Measurements from ENCODE around the gene CARMIL1. TPM values are rescaled to one million over a fixed set of nuclear protein-coding genes. Genes with fewer than 3 reads are reported as not detected.

Gene CARMIL1
- total and polyA plus RNA-seq, 2 of the 8 experiments (the other 6 are each of a cell fraction or from before 2014, with no cell fraction given) = 20.3 to 40.4 TPM

DNA sequence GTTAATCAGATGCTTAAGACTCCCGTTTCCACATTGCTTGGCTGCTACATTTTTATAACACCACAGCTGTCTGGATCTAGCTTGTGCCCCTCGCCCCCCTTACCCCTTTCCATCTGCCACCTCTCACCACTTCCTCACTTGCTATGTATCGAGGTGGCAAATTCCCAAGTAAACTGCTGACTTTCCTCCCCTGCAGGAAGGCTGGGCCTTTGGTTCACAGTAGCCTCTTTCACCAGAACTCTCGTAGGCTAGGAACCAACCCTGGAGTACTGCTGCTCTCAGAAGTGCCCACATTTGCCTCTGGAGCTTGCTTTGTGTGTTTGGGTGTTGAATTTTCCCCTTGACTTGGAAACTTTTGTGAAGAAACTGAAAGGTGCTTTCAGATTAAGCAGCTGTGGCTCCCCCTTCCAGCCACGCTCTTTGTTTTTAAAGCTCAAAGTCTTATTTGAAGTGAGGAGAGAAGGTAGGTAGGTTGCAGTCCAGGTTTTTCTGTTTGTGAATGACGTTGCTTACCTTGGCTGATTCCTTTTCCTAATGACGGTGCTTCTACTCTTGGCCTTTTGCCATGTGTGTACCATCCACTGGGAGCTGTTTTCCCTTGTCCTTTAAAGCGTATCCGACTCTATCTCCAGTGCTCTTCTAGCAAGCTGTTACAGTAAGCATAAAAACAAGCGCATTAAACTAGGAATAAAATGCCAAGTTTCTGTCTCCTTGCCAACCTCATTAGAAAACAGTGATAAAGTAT lies 90.4 kb downstream of the CARMIL1 start:
- H2BK120ac ChIP-seq (replicated peaks; ENCODE audit: low read depth, low read length) = no peak overlapping the region
- WGBS, 2 experiments (ENCODE audit: extremely low coverage in 1 of 2, insufficient coverage in 1 of 2, insufficient read length in 1 of 2, insufficient replicate concordance in 2 of 2, low coverage in 1 of 2, low lambda C conversion rate in 2 of 2, missing lambda C conversion rate in 1 of 2) = 80% methylated on average over 10 of the region's 10 CpGs; no CpG with 5 or more reads in 1 of the 2 experiments
- H3K79me2 ChIP-seq (ENCODE audit: control insufficient read depth in 1 of 2, insufficient read depth in 2 of 2, low read length in 2 of 2) = peaks cover 3 to 97% of the 10 kb centered on the region in 2 experiments; a peak in 3 of 4 replicates
- H4K5ac ChIP-seq (ENCODE audit: insufficient read length, low read depth, low read length) = no peak overlapping the region
- H3K9ac ChIP-seq (replicated peaks in 1 of 4; ENCODE audit: extremely low read depth in 1 of 4, low read depth in 3 of 4, low read length in 3 of 4) = no peak overlapping the region
- FAIRE-seq (no peak), DNase-seq (ENCODE audit: low read depth in 1 of 2, low spot score in 2 of 2) (no peak)
- ChIA-PET POLR2A (ENCODE audit: partially characterized antibody) (no interaction called here), CTCF (ENCODE audit: partially characterized antibody) (interaction anchor here (0.8 to 1.9 kb wide), 14 partner anchors 8 to 122 kb away, joined by 3 to 6 read pairs (median 3); no protein-coding TSS in a partner anchor)
- H3K23me2 ChIP-seq (ENCODE audit: low read depth, low read length) = 0 out of 2 replicates have a peak, but pooled peaks cover 3% of the 10 kb centered on the region
- no peak overlapping the region for H2BK15ac ChIP-seq (ENCODE audit: low read length)
- peak overlapping the region; percentile 76; the same call in 1 of the 2 replicates for H2BK5ac ChIP-seq (ENCODE audit: low read depth, low read length)
- no peaks in the 10 kb centered on the region for H3K27me3 ChIP-seq (replicated peaks in 1 of 4; ENCODE audit: control insufficient read depth in 3 of 4, extremely low read depth in 1 of 4, insufficient read depth in 3 of 4, low read length in 3 of 4)
- H3K36me3 ChIP-seq (ENCODE audit: control insufficient read depth in 2 of 4, insufficient read depth in 4 of 4, low read length in 3 of 4) = no peaks in the 10 kb centered on the region
- H2BK12ac ChIP-seq (ENCODE audit: low read depth, low read length) = no peak overlapping the region; the same call in 1 of the 2 replicates
- no peak overlapping the region for H3K23ac ChIP-seq (ENCODE audit: insufficient read length)
- no peaks in the 10 kb centered on the region for H3K9me3 ChIP-seq (ENCODE audit: insufficient read depth in 2 of 2, low read depth in 1 of 2, low read length in 1 of 2)
- H3K4ac ChIP-seq (replicated peaks; ENCODE audit: insufficient read length, low read depth, low read length) = no peak overlapping the region
- peaks cover 0 to 2% of the 10 kb centered on the region in 2 experiments for H4K20me1 ChIP-seq (replicated peaks in 1 of 2; ENCODE audit: control insufficient read depth in 1 of 2, insufficient read depth in 2 of 2, low read length in 2 of 2)
- peaks cover 4 to 23% (median 13%) of the 10 kb centered on the region in 4 experiments; a peak in 6 of 7 replicates for H3K4me1 ChIP-seq (replicated peaks in 1 of 4; ENCODE audit: control insufficient read depth in 3 of 4, insufficient read depth in 4 of 4, low read length in 3 of 4)
- H3K79me1 ChIP-seq (ENCODE audit: low read depth, low read length) = peaks cover 12% of the 10 kb centered on the region; the same call in 1 of the 2 replicates
- 0 out of 2 replicates have a peak overlapping the region, but pooled peaks have one; percentile 70 for H2AK5ac ChIP-seq (ENCODE audit: low read depth, low read length)
- peak overlapping the region; percentile 4 to 19; a peak in 2 of 4 replicates for H3K4me2 ChIP-seq (ENCODE audit: insufficient read depth in 1 of 2, low read depth in 2 of 2, low read length in 2 of 2)
- H2BK20ac ChIP-seq (ENCODE audit: low read length) = no peak overlapping the region
- H2AFZ ChIP-seq (ENCODE audit: low read length) = no peak overlapping the region
- peak overlapping the region; percentile 39; the same call in 1 of the 2 replicates for H3K27ac ChIP-seq (ENCODE audit: low read depth, low read length)
- H3K14ac ChIP-seq (ENCODE audit: insufficient read length) = no peak overlapping the region
- peak overlapping the region; percentile 37; the same call in 1 of the 2 replicates for H4K8ac ChIP-seq (ENCODE audit: extremely low read depth, insufficient read depth, low read length)
- H3K18ac ChIP-seq (ENCODE audit: extremely low read depth, low read length) = peak overlapping the region; percentile 27; the same call in 1 of the 2 replicates
- no peak overlapping the region for H3K56ac ChIP-seq (replicated peaks; ENCODE audit: insufficient read length, low read depth, low read length)
- H3K4me3 ChIP-seq (ENCODE audit: extremely low read depth in 1 of 4, insufficient read depth in 2 of 4, low read depth in 3 of 4, low read length in 4 of 4) = no peak overlapping the region
- no peak overlapping the region for H4K91ac ChIP-seq (replicated peaks; ENCODE audit: insufficient read length, low read length)
- no peak for TF ChIP-seq SIX5 (IDR thresholded peaks at IDR 0.05; ENCODE audit: low read depth, low read length)
- TF ChIP-seq BCL11A (IDR thresholded peaks at IDR 0.05; ENCODE audit: low read depth in 2 of 2, low read length in 2 of 2) = no peak
- no peak for TF ChIP-seq KDM1A (IDR thresholded peaks at IDR 0.05; ENCODE audit: borderline replicate concordance, low read length)
- no peak for TF ChIP-seq RBBP5 (IDR thresholded peaks at IDR 0.05; ENCODE audit: borderline replicate concordance, low read depth, low read length)
- TF ChIP-seq PHF8 (conservative IDR thresholded peaks at IDR 0.05; ENCODE audit: low read depth, low read length) = no peak
- TF ChIP-seq JUN (IDR thresholded peaks at IDR 0.05; ENCODE audit: low read depth, low read length) = no peak
- TF ChIP-seq SIN3A (conservative IDR thresholded peaks at IDR 0.05 in 1 of 2, IDR thresholded peaks at IDR 0.05 in 1 of 2; ENCODE audit: low read depth in 1 of 2, low read length in 2 of 2) = no peak
- no peak for TF ChIP-seq RAD21 (IDR thresholded peaks at IDR 0.05 in 1 of 2, conservative IDR thresholded peaks at IDR 0.05 in 1 of 2; ENCODE audit: low read depth in 2 of 2, low read length in 2 of 2)

All from H1 (cell line).